Effector CD4-positive, alpha-beta T cell (primary cell): ENCODE data around the gene ATP11A.

Experiments
- DNase-seq: peaks from one replicate; pipeline ENCODE4 v3.0.0-alpha.2; 2020

Gene ATP11A

DNA sequence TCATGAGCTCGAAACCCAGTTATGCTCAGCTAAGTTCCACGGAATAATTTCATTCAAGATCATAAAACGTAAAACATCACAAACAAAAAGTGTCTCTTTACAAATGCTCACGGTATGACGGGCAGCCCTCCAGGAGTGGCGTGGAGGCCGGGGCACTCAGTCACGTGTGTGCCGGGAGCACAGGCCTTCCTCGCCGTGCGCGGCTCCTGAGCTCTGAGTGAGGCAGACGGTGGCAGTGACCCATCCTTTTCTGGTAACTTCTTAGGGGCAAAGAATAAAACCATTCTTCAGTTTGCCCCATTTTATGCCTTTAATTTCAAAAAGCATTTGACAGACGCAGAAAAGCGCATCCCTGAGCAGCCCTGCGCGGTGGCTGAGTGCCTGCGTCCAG, 72.8 kb downstream of the ATP11A start:
- DNase-seq: no peak

DNA sequence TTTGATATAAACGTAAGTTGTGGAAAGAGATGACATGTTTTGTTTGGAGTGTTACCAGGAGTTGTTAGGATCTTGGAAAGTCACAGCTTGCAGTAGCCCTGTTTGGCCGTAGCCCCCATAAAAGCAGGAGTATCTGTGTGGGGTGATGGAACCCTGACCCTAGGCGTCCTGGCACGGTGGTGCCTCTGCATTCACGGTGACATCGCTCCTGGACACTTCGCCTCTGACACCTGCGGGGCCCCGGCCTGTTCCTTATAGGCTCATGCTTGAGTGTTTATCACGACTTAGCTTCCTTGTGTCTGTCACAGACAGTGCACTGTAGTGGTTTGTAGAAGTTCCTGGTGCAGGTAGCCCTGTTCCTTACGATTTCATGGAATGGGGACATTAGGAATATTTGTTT, 74.2 kb downstream of the ATP11A start:
- DNase-seq: no peak

- no peak for DNase-seq
Measured at GRCh38 chr13:112764864-112765561, 75.2 kb downstream of the ATP11A start.

GRCh38 chr13:112765731-112766130, 75.9 kb downstream of the ATP11A start:
- no peak for DNase-seq

- DNase-seq: no peak
Measured at GRCh38 chr13:112766336-112766735, 76.5 kb downstream of the ATP11A start.

DNA sequence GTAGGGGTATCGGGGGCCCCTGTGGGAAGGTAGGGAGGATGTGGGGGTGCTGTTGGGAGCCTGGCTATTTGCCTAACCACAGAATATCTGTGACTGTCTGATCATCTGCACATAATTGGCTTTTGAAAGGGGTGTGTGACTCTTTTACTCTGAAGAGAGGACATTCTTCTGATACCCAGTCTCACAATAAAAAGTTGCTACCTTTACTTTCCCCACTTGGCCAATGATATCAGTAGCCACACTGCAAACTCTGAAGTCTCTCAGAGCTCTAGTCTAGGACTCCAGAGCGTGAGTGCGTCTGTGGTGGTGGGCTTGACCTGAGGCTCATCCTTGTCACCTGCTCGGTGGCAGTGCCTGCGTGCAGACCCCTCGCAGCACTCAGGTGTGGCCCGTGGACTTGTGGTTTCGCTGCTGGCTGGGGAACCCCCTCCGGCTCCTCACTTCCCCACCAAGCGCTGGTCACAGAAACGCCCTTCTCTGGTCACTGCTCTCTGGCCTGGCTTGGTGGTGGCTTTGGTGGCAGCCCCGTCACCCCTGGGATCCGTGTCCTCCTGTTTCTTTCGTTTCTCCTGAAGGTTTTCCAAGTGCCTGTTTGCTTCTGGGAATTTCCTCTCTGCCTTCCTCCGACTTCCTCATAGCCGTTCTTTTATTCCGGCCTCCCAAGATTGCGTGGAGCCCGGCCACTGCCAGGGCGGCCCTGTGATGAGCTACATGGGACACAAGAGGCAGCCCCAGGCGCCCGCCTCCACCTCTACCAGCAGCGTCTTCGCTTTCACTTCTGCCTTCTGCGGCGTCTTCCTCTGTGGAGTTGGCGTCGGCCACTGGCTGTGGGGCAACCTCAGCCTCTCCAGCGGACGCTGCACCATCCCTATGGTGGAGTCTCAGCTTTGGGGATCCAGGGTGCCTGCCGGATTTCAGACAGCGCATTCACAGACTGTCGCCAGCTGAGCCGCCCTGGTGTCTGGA, 78.0 kb downstream of the ATP11A start:
- no peak for DNase-seq

DNA sequence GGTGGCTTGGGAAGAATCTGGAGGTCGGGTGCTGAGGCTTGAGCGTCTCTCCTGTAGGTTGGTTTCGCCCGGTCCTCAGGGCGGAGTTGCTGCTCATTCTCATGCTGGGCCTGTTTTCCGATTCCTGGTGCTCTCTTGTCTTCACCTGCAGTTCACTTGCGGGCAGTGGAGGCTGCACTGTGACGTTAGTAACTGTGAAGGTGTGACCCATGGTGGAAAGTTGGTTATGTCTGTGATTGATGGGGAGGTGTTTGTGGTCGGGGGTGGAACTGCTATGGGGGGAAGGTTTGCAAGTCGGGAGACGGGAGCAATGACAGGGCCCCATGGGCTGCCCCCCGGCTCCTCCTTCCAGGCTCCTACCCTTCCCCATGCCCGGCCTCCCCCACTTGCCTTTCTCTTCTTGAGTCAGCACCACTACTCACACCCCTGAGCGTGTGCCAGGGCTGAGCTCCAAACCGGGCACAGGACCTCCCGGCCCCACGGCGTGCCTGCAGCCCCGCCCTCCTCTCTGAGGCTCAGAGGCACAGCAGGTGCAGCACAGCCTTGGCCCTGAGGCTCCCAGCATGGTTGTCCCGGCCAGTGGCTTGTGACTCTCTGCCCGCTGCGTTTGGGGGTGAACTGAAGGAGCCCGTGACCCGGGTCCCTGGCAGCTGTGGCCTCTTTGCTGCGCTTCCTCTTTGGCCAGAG, 79.1 kb downstream of the ATP11A start:
- DNase-seq: no peak

DNA sequence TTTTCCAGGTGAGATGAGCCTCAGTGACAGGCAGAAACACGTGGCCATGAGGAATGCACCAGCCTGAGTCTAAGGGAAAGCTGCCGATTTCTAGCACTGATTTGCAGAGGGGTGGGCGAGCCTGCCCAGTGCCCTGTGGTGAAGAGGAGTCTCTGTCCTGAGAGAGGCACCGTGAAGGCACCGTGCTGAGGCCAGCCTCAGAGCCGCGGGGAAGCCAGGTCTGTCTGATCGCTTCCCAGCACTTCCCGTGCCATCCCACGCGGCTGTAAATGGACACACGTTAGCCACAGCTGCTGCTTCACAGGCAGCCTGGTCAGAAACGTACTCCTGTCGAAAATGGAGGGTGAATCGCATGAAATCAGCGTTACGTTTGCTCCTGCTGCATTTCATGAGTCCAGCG, 79.8 kb downstream of the ATP11A start:
- DNase-seq: no peak

- DNase-seq: no peak
Measured at GRCh38 chr13:112770504-112770903, 80.7 kb downstream of the ATP11A start.

DNA sequence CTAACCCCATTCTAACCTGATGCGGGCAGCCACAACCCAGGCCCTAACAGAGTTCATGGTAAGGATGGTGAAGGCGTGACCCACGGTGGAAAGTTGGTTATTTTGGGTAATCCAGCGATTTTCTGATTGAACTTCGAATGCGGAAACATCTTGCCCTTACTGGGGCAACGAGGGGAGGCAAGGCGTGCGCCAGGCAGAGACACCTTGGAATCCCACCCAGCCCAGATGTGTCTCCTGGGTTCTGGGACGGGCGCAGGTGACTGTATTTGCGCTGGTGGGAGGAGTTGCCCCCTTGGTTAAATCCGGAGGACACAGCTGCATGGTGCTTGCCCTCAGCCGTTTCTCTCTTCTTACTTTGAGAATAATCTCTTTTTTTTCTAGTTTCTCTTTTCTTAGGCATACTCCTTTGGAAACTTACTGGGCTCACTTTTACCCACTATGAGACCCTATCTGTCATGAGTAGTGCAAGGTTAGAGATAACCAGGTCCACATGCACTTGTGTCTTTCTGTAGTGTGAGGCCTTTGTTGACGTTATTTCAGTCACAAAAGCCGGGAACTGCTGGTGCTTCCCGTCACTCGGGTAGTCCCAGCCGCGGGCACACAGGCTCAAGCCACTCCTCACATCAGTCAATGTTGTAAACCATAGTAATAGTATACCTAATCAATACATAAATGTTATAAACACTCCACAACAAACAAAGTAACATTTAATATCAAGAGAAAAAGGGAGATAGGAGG, 81.5 kb downstream of the ATP11A start:
- no peak for DNase-seq

DNA sequence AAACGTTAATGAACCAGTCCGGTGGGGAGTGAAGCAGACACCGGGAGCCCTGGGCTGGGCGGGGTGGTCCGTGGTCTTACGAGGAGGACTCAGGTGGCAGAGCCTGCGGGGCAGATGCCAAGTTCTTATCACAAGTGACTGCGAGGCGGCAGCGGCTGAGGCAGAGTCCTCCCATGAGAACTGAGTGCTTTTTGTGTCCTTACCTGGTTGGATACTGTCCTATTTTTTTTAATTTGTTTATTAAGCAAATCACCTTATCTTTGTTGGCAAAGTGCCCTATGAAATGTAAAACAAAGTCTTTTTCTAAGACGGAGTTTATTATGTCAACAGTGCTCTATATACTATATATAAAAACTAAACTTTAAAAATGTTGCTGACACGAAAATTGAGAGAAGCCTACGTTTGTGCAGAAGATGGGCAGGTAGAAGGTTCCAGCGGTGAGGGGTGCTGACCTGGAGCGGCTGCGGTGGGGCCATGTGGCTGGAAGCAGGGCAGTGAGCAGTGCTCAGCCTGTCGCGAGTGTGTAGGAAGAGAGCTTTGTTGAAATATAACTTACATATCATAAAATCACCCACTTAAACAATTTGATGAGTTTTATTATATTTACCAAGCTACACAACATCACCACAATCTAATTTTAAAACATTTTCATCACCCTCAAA, 82.2 kb downstream of the ATP11A start:
- no peak for DNase-seq

DNA sequence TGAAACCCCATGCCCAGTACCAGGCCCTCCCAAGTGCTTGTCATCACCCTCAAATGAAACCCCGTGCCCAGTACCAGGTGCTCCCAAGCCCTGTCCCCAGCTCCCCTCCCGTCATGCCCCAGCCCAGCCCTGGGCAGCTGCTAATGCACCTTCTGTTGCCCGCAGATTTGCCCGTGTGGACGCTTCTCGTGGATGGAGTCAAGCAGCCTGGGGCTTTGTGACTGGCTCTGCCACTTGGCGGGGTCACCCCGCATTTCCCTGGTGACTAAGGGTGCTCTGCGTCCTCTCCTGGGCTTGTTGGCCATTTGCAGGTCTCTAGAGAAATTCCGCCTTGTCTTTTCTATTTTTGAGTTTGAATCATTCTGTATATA, 82.7 kb downstream of the ATP11A start:
- DNase-seq: no peak

GRCh38 chr13:112772929-112773328, 83.1 kb downstream of the ATP11A start:
- no peak for DNase-seq

- no peak for DNase-seq
Measured at GRCh38 chr13:112773601-112774447, 84.0 kb downstream of the ATP11A start.

- DNase-seq: no peak
Measured at GRCh38 chr13:112774448-112774792, 84.6 kb downstream of the ATP11A start.

DNA sequence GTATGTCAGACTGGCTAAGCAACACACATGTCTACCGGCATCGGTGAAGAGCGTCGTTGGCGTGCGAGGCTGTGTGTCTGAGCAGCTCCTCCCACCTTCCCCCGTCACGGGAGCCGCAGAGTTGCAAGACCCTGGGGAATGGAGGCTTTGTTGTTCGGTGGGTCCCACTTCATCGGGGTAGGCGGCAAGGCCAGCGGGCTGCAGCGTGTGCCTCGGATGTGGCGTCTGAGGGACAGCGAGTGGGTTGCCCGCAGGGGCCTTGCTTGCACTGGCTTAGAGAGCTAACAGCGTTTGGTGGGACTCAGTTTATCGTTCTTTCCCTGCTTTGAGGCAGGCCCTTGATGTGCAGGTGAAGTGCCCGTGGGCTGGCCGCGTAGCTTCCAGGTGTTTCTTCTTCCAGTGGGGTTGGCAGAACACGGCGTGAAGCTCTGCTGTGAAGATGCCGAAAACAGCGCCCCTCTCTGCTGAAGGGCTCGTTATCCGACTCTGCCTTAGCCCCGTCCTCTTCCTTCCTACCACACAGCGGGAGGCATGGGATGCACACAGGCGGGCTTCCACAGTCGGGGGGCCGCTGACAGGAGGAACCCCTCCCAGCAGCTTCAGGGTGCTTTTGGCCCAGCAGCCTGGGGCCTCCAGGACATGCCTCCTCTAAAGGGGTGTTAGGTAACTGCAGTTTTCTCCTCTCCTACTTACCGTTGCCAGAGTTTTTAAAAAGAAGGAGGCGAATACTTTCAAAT, 85.2 kb downstream of the ATP11A start:
- no peak for DNase-seq

- no peak for DNase-seq
Measured at GRCh38 chr13:112775791-112776279, 86.0 kb downstream of the ATP11A start.

GRCh38 chr13:112776354-112776753, 86.5 kb downstream of the ATP11A start:
- DNase-seq: no peak

DNA sequence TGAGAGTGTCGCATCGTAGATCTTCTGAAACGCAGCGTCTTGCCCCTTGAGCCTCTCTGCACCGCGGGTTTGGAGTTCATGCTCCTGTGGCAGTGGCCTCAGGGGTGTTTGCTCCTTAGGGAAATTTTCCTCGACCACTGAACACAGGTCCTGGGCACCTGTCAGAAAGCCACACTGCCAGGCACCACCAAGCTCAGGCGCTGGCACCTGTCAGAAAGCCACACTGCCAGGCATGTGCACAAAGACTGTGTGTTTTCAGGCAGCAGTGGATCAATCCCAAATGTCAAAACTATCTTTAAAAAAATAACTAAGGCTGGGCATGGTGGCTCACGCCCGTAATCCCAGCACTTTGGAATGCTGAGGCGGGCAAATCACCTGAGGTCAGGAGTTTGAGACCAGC, 87.1 kb downstream of the ATP11A start:
- no peak for DNase-seq

DNA sequence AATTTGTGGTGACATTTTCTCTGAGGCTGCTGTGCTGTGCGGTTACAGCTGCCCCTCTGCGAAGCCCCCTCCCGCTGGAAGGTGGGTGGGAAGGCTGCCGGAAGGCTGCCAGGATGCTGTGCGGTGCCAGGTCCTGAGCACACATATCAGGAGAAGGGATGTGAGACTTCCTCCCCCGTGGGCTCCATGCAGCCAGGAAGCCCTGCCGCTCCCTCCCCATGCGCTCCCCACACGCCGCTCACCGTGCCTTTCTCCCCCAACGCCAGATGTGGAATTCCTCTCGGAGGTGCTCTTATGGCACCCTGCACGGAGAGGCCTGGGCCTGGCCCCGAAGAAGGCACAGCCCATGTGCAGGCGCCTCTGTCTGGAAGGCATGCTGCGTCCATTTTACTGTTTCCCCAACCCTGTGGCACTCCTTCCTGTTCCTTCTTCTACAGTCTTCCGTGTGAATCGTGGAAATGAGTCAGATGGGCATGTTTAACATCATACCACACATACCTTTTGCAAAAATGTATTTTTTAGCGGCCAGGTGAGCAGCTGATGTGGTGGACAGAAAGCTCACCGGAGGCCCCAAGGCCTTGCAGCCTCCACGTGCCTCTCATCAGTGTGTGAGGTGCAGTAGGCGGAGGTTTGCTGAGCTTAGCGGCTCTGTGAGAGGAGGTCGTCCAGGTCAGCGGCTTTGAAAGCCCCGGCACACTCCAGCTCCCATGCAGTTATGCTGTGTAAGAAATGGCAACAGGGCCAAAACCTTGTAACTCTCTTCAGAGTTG, 88.0 kb downstream of the ATP11A start:
- DNase-seq: no peak
